GM18951 (cell line): ENCODE data around the gene KRT71.

Experiments used
- POLR2A ChIP-seq: IDR thresholded peaks from 4 replicates; pipeline ENCODE4 v1.6.1; 2011; ENCODE audit warnings: mild to moderate bottlenecking; ENCODE audit not compliant: insufficient read length, insufficient read depth; ENCODE audit errors: extremely low read depth
- in situ Hi-C: fragments of 300-500 bp; cut with MboI; formaldehyde crosslinking; loops from one replicate; pipeline ENCODE4 v1.12.0; 2022; ENCODE audit warnings: low sequenced_read_pairs, mixed read lengths, inconsistent platforms; ENCODE audit not compliant: unreplicated experiment

Gene KRT71

DNA sequence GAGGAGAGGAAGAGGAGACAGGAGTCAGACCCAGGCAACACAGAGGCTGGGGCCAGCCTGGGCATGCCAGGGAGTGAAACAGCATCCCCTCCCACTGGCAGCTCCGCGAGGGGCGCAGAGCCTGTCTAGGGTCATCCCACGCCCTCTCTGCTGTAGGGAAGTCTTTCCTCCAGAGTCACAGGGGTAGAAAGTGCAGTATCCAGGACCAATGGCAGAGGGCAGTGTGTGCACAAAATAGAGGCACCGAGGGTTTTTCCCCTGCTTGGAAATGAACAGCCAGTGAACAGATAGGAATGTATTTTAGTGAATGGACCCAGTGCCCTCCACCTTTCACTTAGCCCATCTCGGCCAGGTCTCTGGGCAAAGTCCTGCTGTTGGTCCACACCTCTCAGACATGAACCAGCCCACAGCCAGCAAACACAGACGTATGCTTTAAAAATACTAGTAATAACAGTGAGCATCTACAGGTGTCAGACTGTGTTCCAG lies 30.1 kb upstream of the KRT71 start:
- in situ Hi-C loops = no loop called here

DNA sequence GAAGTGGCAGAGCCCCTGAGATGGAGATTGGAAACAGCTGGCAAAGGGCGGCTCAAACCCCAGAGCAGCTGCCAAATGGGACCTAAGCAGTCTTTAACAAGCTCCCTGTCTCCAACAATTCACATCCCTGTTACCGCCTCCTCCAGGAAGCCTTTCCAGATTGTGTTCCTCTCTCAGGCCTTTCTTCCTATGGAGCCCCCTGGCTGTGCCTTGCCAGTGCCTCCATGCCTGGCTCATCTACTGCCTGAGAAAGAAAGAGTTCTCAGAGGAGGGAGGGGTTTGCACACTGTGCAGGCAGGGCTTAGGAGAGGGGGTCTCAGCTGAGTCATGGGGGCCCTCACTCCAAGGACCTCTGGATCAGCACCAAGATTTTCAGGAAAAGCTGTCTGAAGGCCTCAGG lies 29.5 kb upstream of the KRT71 start:
- TF ChIP-seq POLR2A = no peak
- in situ Hi-C loops = no loop called here

More for the DNA sequence above, 30.1 kb upstream of the KRT71 start:
- TF ChIP-seq POLR2A = no peak

DNA sequence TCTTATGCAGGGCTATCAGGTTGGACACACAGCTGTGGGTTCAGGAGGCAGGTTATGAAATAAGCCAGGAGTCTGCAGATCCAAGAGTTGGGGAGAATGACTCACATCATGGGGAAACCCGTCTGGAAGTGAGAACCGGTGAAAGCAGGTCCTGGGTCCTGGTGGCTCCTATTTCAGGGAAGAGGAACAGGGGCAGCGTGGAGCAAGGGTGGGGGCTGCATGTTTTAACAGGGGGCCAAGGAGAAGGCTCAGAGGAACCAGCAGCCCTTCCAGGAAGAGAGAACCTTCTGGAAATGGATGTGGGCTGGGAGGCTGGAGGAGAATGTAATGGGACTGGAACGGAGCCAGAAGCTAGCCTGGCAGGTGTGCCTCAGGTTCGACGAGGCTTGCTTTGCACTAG lies 28.5 kb upstream of the KRT71 start:
- no peak for TF ChIP-seq POLR2A
- in situ Hi-C loops = no loop called here

DNA sequence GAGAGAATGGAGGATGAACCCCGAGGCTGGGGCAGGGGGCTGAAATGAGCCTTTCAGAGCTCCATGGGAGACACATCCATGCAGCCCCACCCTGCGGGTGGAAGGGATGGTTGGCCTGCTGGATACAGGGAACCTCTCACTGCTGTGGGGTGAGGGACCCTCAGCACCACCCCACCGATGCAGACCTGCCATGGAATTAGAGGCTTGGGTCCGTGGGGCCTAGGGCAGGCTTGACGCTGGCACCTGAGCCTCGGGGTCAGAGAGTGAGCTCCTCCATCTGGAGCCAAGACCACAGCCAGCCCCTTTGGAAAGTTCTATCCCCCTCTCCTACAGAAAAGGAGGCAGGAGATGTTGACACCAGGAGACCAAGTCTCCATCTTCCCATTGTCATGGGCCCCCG lies 28.1 kb upstream of the KRT71 start:
- TF ChIP-seq POLR2A = no peak
- in situ Hi-C loops = no loop called here

DNA sequence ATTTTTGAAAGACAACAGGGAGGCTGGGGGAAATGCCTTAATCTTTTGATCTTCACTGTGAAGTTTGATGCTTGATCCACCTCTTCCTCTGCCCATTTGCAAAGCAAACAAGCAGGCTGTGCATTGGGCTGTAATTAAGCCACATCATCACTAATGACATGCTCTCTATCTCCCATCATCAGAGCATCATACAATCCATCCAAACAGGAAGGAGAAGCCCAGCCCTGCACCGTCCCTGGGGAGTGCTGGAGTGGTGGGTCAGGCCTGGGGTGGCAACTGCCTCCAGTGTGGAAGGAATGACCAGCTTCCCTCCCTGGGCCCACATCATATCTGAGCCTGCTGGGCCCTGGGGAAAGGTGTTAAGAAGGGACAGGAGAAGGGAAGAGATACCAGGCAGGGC lies 27.6 kb upstream of the KRT71 start:
- TF ChIP-seq POLR2A = no peak
- in situ Hi-C loops = no loop called here

DNA sequence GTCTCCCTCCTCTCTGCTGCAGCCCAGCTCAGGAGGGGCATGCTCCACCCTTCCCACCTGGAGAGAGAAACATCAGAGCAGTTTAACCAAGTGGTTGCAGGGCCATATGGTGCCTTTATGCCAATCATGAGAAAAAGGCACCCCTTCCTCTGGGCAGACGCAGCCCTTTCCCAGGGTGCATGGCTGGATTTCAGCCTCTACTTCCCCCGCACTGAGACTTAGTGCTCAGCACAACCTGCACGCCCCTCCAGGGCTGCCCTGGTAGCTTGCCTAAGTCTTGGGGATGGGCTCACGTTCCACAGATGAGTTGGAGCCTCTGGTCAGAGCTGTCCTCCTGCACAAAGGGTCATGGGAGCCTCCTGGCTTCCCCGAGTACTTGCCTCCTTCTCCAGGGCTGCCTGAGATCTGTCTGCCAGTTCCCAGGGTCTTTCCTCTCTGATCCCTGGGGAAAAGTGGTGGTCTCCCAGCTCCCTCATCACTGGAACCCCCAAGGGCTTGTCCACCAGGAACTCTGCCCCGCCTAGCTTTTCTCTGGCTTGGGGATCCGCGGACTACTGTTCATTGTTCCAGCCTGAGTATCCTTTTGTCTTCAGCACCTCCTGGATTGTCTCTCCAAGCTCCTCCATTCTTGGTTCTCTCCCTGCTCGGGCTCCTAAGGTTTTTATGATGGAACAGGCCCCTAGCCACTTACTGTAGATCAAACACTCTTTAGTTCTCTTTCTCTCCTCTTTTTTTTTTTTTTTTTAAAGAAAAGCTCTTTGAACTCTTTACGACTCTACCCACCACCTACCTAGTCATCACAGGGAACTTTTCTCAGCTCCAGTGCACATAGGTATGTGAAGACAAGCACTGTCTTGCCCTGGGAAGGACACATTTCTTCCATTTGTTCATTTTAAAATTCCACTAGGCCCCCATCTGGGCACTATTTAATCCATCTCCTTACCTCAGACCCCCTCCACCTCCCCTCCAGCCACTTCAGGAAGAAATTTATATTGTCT lies 26.8 kb upstream of the KRT71 start:
- in situ Hi-C loops = no loop called here
- no peak for TF ChIP-seq POLR2A

DNA sequence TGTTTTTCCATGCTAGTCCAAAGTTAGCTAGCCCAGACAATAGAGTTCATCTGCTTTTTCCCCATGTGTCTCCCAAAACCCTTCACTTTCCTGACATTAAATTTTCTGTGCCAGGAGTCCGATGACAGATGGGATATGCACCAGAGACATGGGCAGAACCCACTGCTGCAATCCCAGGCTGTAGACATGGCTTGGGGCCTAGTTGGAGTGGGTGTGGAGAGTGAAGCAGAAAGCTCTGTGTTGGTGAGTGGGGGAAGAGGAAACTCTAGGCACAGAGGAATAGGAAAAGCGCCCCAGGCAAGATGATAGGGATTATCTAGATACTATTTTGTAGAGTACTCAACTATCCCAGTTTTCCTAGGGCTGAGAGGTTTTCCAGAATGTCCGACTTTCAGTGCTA lies 25.5 kb upstream of the KRT71 start:
- in situ Hi-C loops = no loop called here
- TF ChIP-seq POLR2A = no peak

DNA sequence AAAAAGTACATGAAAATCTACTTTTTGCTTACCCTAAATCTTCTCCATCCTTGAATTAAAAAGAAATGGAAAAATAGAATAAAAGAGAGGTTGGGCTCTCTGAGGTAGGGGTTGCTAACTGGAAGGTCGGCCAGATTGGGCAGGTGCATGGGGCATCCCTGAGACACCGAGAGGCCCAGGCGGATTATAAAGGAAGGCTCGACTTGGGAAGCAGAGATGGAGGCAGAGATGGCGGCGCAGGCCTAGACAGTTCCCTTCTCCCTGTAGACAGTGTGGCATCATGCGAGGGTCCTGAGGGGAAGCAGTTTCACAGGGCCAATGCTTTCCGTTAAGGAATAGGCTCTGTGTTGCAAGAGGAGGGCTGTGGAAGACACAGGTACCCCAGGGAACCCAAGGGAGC lies 24.4 kb upstream of the KRT71 start:
- no peak for TF ChIP-seq POLR2A
- in situ Hi-C loops = no loop called here

DNA sequence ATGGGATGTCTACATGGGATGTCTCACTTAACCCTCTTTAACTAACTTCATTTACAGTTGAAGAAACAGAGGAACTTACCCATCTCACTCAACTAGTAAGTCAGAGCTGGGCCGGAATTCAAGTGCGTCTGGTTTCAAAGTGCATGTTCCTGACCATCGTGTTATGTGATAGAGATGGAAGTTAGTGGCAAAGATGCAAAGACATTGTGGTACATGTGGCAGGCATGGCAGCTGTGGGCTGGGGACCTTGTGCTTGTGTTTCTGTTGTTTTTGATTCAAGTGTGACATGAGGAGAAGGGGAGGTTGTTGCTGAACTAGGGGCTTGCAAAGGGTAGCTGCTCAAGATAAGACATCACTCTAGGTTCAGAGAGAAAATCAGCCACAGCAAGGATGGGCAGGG lies 23.0 kb upstream of the KRT71 start:
- no peak for TF ChIP-seq POLR2A
- in situ Hi-C loops = no loop called here

DNA sequence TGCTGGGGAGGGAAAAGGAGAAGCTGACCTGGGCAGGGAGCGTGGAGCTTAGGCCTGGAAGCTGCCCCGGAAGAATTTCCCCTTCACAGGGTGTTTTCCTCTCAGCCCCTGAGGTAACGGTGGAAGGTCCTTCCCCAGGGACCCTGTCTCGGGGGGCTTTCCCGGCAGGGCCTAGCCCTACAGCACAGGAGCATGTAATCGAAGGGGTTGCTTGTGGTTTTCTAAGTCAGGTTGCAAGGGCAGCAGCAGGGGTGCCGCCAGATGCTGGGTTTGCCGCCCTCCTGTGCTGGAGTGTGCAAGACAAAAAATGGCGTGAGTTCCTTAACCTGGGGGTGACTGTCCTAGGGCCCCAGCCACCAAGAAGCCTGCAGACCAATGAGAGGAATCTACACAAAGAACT lies 22.3 kb upstream of the KRT71 start:
- TF ChIP-seq POLR2A = no peak
- in situ Hi-C loops = no loop called here

DNA sequence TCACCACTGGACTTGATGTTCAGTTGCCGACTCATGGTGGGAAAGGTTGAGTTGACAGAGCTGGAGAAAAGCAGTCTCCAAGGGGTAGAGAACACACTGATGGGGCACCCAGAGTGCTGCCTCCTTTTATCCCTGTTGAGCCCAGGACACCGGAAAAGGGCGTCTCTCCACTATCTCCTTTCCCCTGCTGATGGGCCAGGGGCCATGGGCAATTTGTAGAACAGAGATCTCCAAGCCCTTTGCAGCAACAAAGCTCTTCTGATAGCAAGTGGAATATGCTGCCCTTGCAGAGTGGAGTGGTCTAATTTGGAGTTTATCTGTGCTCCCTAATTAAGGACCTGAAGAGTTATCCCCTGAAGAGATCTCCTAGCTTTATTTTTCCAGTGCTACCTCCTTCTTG lies 20.8 kb upstream of the KRT71 start, which contains the start of gene KRT74:
KRT74 (minus strand) TSS at position 101 of the 400 bp plus-strand sequence; CDS start at position 35, 66 bp downstream.
- in situ Hi-C loops = no loop called here
- TF ChIP-seq POLR2A = no peak

DNA sequence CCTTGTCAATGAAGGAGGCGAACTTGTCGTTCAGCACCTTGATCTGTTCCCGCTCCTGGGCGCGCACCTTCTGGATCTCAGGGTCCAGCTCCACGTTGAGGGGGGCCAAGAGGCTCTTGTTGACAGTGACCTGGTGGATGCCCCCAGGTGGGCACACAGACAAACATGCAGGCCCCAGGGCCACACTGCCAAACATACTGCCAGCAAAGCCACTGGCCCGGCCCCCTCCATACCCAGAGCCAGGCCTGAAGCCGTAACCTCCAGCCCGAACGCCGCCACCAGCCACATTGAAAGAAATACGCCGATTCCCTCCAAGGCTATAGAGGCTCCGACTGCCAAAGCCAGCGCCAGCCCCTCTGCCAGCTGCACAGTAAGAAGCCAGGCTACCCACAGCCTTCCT lies 20.4 kb upstream of the KRT71 start:
- in situ Hi-C loops = no loop called here
- TF ChIP-seq POLR2A = no peak

DNA sequence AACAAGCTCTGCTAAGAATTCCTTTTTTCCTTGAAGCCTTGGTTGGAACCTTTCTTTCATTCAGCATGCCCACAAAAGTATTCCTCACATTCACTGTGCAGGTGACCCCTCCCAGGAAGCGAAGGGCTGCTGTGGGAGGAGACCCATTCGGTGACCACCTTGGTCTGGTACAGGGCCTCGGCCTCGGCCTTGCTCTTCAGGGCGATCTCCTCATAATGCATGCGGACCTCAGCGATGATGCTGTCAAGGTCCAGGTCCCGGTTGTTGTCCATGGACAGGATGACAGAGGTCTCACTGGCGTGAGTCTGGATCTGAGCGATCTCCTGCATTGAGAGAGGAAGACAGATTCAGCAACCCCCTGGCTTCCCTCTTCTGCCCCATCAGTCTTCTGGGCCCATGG lies 17.6 kb upstream of the KRT71 start:
- no peak for TF ChIP-seq POLR2A
- in situ Hi-C loops = no loop called here

DNA sequence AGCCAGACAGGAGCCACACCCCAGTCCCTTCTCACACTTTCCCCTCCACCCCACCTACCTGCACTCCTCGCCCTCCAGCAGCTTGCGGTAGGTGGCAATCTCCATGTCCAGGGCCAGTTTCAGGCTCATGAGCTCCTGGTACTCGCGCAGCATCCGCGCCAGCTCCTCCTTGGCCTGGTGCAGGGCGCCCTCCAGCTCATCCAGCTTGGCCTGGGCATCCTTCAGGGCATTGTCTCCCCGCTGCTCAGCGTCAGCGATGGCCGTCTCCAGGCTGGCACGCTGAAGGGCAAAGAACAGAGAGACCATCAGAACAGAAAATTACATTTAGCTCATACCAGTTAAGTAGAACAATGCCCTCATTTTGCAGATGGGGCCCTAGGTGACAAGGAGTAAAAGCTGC lies 15.2 kb upstream of the KRT71 start:
- in situ Hi-C loops = no loop called here
- TF ChIP-seq POLR2A = no peak
